GM12878 (cell line): ENCODE data around the gene WDR19. TPM values are rescaled to one million over a fixed set of nuclear protein-coding genes. Genes with fewer than 3 reads are reported as not detected.

Source experiments
- FOXM1 ChIP-seq: IDR thresholded peaks from 2 replicates; pipeline ENCODE4 v1.6.1; 2012; ENCODE audit warnings: low read depth, mild to moderate bottlenecking, inconsistent platforms, low read length, moderate library complexity
- HDAC2 ChIP-seq: fragments of 200-600 bp; sonication (generic); IDR thresholded peaks from 2 replicates; pipeline ENCODE4 v1.6.1; 2017
- HDAC6 ChIP-seq: fragments of 200-600 bp; sonication (generic); IDR thresholded peaks from one replicate; pipeline ENCODE4 v1.8.0; 2017; ENCODE audit warnings: antibody characterized with exemption; ENCODE audit not compliant: unreplicated experiment
- JUNB ChIP-seq: IDR thresholded peaks from 2 replicates; pipeline ENCODE4 v1.6.1; 2016; ENCODE audit warnings: antibody characterized with exemption, mild to moderate bottlenecking
- MTA2 ChIP-seq: fragments of 450-650 bp; IDR thresholded peaks from 2 replicates; pipeline ENCODE4 v1.6.1; 2016; ENCODE audit warnings: low read depth, mild to moderate bottlenecking, moderate library complexity
- NBN ChIP-seq: fragments of 450-650 bp; IDR thresholded peaks from 2 replicates; pipeline ENCODE4 v1.6.1; 2016
- RB1 ChIP-seq: fragments of 450-650 bp; formaldehyde crosslinking; IDR thresholded peaks from 2 replicates; pipeline ENCODE4 v1.6.1; 2017; ENCODE audit warnings: mild to moderate bottlenecking, borderline replicate concordance
- SMARCA5 ChIP-seq: fragments of 450-650 bp; IDR thresholded peaks from 2 replicates; pipeline ENCODE4 v1.6.1; 2017; ENCODE audit warnings: mild to moderate bottlenecking
- TARDBP ChIP-seq: IDR thresholded peaks from 2 replicates; pipeline ENCODE4 v1.6.1; 2016; ENCODE audit warnings: borderline replicate concordance
- polyA plus RNA-seq, 11 experiments: library from polyadenylated mRNA; depleted of rRNA in 4 of 11; unstranded in 6 of 11; stranded (reverse) in 5 of 11; fragments of >200 nt; fragmentation: Nextera tagmentation in 4 of 11; fragmentation: Illumina TruSeq in 1 of 11; extraction: Ambion mirVana in 4 of 11; extraction: Trizol in 1 of 11; gene quantifications; 1 replicate in 1 of 11; 2 replicates in 10 of 11; pipeline versions ENCODE4 v1.2.1 to v1.2.3, GENCODE V29; 2011 to 2016; ENCODE audit warnings: inconsistent platforms in 2 of 11, missing spikeins in 2 of 11, low read depth in 1 of 11
- total RNA-seq, 4 experiments: library from RNA; depleted of rRNA in 3 of 4; stranded (reverse); fragments of >200 nt in 3 of 4; fragmentation: Illumina TruSeq in 1 of 4; extraction: Trizol in 1 of 4; gene quantifications; 2 replicates each; pipeline versions ENCODE4 v1.2.1 to v1.2.3, GENCODE V29; 2013 to 2021
- TF ChIP-seq, protein P1 (sequence below): fragments of 450-650 bp; IDR thresholded peaks from 2 replicates; pipeline ENCODE4 v1.6.1; 2017; ENCODE audit warnings: mild to moderate bottlenecking, moderate library complexity
- TF ChIP-seq, protein P2 (sequence below): IDR thresholded peaks from 2 replicates; pipeline ENCODE4 v1.6.1; 2012; ENCODE audit warnings: low read depth, low read length, improper control_type of control experiment
- TF ChIP-seq, protein P3 (sequence below): fragments of 150-350 bp; IDR thresholded peaks from 2 replicates; pipeline ENCODE4 v1.6.1; 2016; ENCODE audit warnings: low read depth, low read length
- TF ChIP-seq, protein P4 (sequence below): IDR thresholded peaks from 2 replicates; pipeline ENCODE4 v1.6.1; 2011; ENCODE audit warnings: borderline replicate concordance, low read depth, mild to moderate bottlenecking, moderate library complexity, low read length; ENCODE audit not compliant: insufficient read depth, poor library complexity, severe bottlenecking
- TF ChIP-seq, protein P5 (sequence below): fragments of 450-650 bp; IDR thresholded peaks from 2 replicates; pipeline ENCODE4 v1.6.1; 2018; ENCODE audit warnings: mild to moderate bottlenecking, low read depth, moderate library complexity; ENCODE audit not compliant: partially characterized antibody
- TF ChIP-seq, protein P6 (sequence below): fragments of 450-650 bp; IDR thresholded peaks from 2 replicates; pipeline ENCODE4 v1.6.1; 2016; ENCODE audit warnings: mild to moderate bottlenecking

WDR19 gene
- total and polyA plus RNA-seq, 10 of the 15 experiments (the other 5 are each of a cell fraction or from before 2014, with no cell fraction given): 3.5 to 15.4 (median 7.3) TPM

DNA sequence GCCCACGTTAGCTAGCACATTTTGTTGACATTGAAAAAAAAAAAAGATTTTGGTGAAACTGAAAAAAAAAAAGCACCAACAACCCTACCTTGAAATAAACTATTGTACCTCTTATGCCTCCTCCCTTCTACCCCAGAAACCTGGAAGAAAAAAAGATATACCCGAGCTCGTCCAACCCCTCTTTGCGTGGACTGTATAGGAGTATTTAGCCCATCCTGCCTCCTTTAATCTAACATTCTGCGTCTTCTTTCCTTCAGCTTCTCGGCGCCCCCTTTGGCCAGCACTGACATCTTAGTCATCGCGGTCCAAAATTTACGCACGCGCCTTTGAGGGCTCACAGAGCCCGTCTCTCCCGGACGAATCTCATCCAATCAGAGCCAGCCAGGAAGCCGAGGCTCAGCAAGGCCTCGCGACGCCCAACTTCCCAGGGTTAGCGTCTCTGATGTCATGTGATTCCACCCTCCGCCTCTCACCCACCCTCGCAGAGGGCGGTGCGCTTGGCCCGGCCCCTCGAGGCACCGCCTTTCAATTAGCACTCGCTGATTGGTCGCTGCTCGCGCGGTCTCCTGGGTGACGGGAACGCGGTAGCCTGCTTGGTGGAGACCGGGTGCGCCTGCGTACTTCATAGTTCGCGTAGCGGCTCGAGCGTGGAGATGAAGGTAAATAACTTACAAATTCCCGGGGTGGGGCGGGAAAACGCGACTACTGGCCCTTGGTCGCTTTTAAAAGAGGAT, at the start of gene WDR19 (continued):
- TF ChIP-seq, protein P1, sequence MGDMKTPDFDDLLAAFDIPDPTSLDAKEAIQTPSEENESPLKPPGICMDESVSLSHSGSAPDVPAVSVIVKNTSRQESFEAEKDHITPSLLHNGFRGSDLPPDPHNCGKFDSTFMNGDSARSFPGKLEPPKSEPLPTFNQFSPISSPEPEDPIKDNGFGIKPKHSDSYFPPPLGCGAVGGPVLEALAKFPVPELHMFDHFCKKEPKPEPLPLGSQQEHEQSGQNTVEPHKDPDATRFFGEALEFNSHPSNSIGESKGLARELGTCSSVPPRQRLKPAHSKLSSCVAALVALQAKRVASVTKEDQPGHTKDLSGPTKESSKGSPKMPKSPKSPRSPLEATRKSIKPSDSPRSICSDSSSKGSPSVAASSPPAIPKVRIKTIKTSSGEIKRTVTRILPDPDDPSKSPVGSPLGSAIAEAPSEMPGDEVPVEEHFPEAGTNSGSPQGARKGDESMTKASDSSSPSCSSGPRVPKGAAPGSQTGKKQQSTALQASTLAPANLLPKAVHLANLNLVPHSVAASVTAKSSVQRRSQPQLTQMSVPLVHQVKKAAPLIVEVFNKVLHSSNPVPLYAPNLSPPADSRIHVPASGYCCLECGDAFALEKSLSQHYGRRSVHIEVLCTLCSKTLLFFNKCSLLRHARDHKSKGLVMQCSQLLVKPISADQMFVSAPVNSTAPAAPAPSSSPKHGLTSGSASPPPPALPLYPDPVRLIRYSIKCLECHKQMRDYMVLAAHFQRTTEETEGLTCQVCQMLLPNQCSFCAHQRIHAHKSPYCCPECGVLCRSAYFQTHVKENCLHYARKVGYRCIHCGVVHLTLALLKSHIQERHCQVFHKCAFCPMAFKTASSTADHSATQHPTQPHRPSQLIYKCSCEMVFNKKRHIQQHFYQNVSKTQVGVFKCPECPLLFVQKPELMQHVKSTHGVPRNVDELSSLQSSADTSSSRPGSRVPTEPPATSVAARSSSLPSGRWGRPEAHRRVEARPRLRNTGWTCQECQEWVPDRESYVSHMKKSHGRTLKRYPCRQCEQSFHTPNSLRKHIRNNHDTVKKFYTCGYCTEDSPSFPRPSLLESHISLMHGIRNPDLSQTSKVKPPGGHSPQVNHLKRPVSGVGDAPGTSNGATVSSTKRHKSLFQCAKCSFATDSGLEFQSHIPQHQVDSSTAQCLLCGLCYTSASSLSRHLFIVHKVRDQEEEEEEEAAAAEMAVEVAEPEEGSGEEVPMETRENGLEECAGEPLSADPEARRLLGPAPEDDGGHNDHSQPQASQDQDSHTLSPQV: no peak
- TF ChIP-seq JUNB: peak; percentile 25; the same call in 1 of the 2 replicates
- TF ChIP-seq FOXM1: no peak
- peak; percentile 53 for TF ChIP-seq NBN
- TF ChIP-seq RB1: no peak
- TF ChIP-seq, protein P2, sequence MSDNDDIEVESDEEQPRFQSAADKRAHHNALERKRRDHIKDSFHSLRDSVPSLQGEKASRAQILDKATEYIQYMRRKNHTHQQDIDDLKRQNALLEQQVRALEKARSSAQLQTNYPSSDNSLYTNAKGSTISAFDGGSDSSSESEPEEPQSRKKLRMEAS: 0 out of 2 replicates have a peak, but pooled peaks have one; percentile 30
- TF ChIP-seq TARDBP: no peak
- TF ChIP-seq, protein P3, sequence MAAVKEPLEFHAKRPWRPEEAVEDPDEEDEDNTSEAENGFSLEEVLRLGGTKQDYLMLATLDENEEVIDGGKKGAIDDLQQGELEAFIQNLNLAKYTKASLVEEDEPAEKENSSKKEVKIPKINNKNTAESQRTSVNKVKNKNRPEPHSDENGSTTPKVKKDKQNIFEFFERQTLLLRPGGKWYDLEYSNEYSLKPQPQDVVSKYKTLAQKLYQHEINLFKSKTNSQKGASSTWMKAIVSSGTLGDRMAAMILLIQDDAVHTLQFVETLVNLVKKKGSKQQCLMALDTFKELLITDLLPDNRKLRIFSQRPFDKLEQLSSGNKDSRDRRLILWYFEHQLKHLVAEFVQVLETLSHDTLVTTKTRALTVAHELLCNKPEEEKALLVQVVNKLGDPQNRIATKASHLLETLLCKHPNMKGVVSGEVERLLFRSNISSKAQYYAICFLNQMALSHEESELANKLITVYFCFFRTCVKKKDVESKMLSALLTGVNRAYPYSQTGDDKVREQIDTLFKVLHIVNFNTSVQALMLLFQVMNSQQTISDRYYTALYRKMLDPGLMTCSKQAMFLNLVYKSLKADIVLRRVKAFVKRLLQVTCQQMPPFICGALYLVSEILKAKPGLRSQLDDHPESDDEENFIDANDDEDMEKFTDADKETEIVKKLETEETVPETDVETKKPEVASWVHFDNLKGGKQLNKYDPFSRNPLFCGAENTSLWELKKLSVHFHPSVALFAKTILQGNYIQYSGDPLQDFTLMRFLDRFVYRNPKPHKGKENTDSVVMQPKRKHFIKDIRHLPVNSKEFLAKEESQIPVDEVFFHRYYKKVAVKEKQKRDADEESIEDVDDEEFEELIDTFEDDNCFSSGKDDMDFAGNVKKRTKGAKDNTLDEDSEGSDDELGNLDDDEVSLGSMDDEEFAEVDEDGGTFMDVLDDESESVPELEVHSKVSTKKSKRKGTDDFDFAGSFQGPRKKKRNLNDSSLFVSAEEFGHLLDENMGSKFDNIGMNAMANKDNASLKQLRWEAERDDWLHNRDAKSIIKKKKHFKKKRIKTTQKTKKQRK: no peak
- TF ChIP-seq, protein P4, sequence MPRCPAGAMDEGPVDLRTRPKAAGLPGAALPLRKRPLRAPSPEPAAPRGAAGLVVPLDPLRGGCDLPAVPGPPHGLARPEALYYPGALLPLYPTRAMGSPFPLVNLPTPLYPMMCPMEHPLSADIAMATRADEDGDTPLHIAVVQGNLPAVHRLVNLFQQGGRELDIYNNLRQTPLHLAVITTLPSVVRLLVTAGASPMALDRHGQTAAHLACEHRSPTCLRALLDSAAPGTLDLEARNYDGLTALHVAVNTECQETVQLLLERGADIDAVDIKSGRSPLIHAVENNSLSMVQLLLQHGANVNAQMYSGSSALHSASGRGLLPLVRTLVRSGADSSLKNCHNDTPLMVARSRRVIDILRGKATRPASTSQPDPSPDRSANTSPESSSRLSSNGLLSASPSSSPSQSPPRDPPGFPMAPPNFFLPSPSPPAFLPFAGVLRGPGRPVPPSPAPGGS: no peak
- TF ChIP-seq MTA2: no peak
- TF ChIP-seq HDAC2: no peak
- TF ChIP-seq, protein P5, sequence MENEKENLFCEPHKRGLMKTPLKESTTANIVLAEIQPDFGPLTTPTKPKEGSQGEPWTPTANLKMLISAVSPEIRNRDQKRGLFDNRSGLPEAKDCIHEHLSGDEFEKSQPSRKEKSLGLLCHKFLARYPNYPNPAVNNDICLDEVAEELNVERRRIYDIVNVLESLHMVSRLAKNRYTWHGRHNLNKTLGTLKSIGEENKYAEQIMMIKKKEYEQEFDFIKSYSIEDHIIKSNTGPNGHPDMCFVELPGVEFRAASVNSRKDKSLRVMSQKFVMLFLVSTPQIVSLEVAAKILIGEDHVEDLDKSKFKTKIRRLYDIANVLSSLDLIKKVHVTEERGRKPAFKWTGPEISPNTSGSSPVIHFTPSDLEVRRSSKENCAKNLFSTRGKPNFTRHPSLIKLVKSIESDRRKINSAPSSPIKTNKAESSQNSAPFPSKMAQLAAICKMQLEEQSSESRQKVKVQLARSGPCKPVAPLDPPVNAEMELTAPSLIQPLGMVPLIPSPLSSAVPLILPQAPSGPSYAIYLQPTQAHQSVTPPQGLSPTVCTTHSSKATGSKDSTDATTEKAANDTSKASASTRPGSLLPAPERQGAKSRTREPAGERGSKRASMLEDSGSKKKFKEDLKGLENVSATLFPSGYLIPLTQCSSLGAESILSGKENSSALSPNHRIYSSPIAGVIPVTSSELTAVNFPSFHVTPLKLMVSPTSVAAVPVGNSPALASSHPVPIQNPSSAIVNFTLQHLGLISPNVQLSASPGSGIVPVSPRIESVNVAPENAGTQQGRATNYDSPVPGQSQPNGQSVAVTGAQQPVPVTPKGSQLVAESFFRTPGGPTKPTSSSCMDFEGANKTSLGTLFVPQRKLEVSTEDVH: no peak
- TF ChIP-seq HDAC6: no peak
- TF ChIP-seq, protein P6, sequence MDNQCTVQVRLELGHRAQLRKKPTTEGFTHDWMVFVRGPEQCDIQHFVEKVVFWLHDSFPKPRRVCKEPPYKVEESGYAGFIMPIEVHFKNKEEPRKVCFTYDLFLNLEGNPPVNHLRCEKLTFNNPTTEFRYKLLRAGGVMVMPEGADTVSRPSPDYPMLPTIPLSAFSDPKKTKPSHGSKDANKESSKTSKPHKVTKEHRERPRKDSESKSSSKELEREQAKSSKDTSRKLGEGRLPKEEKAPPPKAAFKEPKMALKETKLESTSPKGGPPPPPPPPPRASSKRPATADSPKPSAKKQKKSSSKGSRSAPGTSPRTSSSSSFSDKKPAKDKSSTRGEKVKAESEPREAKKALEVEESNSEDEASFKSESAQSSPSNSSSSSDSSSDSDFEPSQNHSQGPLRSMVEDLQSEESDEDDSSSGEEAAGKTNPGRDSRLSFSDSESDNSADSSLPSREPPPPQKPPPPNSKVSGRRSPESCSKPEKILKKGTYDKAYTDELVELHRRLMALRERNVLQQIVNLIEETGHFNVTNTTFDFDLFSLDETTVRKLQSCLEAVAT: peak; percentile 40
- no peak for TF ChIP-seq SMARCA5
